ENCODE measurements around the gene MRPS6.

The MRPS6 gene

DNA sequence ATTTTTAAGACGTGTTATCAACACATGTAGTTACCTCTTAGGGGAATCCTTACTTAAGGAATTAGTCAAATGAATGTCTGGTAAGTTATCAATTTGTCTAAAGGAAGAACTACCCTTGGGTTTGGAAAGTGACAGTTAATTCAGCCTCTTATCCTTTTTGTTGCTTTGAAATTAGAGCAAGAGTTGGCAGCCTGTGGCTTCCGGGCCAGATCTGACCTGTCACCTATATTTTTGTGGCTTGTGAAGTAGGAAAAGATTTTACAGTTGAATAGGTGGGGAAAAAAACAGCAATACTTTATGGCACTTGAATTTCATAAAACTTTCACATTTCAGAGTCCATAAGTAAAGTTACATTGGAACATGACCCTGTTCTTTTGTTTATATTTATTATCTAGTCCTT, 5.5 kb downstream of the MRPS6 start:
- Histone ChIP-seq H3K9me3 (no peaks in the 10 kb centered on the region), H3K4me3 (ENCODE audit: low read depth, low read length) (no peak overlapping the region), H3K27me3 (no peaks in the 10 kb centered on the region), H3K4me1 (peaks cover 2% of the 10 kb centered on the region; the same call in 1 of the 2 replicates), H3K36me3 (no peaks in the 10 kb centered on the region; the same call in 1 of the 2 replicates)
- TF ChIP-seq, protein P1, sequence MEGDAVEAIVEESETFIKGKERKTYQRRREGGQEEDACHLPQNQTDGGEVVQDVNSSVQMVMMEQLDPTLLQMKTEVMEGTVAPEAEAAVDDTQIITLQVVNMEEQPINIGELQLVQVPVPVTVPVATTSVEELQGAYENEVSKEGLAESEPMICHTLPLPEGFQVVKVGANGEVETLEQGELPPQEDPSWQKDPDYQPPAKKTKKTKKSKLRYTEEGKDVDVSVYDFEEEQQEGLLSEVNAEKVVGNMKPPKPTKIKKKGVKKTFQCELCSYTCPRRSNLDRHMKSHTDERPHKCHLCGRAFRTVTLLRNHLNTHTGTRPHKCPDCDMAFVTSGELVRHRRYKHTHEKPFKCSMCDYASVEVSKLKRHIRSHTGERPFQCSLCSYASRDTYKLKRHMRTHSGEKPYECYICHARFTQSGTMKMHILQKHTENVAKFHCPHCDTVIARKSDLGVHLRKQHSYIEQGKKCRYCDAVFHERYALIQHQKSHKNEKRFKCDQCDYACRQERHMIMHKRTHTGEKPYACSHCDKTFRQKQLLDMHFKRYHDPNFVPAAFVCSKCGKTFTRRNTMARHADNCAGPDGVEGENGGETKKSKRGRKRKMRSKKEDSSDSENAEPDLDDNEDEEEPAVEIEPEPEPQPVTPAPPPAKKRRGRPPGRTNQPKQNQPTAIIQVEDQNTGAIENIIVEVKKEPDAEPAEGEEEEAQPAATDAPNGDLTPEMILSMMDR (IDR thresholded peaks at IDR 0.05; ENCODE audit: low read depth, low read length): no peak
- no peak for DNase-seq

DNA sequence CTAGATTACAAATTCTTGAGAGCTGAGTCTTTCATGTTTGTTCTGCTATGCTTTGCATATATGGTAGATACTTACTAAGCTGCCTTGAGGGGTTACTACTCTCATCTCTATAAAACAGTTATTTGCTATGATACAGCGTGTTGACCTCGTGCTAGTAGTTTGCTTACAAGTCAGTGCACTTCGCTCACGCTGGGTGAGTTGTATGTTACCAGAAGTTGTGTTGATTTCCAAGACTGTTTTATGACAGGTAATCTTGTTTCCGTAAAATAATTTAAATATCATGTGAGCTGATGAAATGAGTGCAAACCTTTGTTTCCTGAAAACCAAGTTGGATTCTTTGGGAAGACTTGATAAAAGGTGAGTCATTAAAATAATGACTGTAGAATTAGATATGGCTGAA, 7.3 kb downstream of the MRPS6 start:
- peaks cover 2% of the 10 kb centered on the region; the same call in 1 of the 2 replicates for H3K4me1 ChIP-seq
- H3K4me3 ChIP-seq (ENCODE audit: low read depth, low read length): no peak overlapping the region
- no peaks in the 10 kb centered on the region for H3K9me3 ChIP-seq
- H3K36me3 ChIP-seq: no peaks in the 10 kb centered on the region; the same call in 1 of the 2 replicates
- TF ChIP-seq, protein P1 (IDR thresholded peaks at IDR 0.05; ENCODE audit: low read depth, low read length): no peak
- no peaks in the 10 kb centered on the region for H3K27me3 ChIP-seq
- no peak for DNase-seq

DNA sequence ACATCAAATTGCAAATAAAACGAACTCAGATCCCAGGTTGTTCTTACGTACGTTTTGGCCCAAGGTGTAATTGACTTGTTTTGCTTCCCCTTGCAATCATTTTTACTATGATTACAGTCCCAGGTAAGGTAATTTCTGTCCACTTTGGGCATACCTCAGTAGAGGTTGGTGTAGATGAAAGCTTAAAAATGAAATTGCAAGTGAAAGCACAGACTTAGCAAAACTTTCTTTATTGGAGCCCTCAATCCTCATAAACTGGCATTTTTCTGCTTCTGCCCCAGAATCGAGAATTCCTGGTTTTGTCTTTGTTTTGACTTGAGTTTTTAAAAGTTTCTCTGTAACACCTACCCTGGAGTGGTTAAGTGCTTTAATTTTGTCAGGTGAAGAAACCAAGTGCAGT, 9.4 kb downstream of the MRPS6 start:
- no peak for DNase-seq
- Histone ChIP-seq H3K4me3 (ENCODE audit: low read depth, low read length) (no peak overlapping the region), H3K9me3 (no peaks in the 10 kb centered on the region), H3K36me3 (no peaks in the 10 kb centered on the region; the same call in 1 of the 2 replicates), H3K4me1 (no peaks in the 10 kb centered on the region), H3K27me3 (no peaks in the 10 kb centered on the region)
- TF ChIP-seq, protein P1 (IDR thresholded peaks at IDR 0.05; ENCODE audit: low read depth, low read length): no peak

DNA sequence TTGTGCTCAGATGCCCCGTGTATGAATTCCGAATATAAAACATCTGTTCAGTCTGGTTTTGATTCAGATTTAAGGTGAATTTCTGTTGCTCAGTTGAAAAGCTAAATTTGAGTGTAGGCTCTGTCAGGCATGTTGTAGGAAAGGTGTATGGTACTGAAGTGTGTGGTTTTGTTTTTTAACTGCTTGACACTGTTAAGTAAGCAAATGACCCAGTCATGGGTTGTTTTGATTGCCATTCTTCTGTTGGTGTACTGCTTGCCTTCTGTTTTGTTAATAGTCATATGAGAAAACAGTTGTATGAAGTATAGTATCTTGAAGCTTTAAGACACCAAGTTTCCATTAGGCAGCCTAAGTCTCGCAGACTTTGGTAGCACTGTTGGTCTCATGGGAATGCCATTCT, 10.0 kb downstream of the MRPS6 start:
- Histone ChIP-seq H3K36me3 (no peaks in the 10 kb centered on the region), H3K9me3 (no peaks in the 10 kb centered on the region), H3K27me3 (no peaks in the 10 kb centered on the region), H3K4me1 (no peaks in the 10 kb centered on the region), H3K4me3 (ENCODE audit: low read depth, low read length) (no peak overlapping the region)
- TF ChIP-seq, protein P1 (IDR thresholded peaks at IDR 0.05; ENCODE audit: low read depth, low read length): no peak
- no peak for DNase-seq

DNA sequence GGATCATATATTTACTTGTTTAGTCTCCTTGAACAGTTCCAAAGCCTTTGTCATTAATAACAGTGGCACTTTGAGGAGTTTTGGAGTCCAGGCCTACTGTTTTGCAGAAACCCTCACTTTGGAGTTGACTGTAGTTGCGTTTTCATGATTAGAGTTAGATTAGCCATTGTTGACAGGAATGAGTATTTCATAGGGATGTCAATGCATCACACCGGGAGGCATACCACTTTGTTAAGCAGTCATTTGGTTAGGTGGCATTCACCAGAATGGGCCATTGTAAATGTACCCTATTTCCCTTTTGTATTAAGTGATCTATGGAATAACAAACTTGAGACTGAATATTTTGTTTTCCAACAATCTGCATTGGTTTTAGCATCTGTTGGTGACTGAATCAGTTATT, 11.8 kb downstream of the MRPS6 start:
- no peaks in the 10 kb centered on the region for H3K36me3 ChIP-seq
- no peaks in the 10 kb centered on the region for H3K4me1 ChIP-seq
- TF ChIP-seq, protein P1 (IDR thresholded peaks at IDR 0.05; ENCODE audit: low read depth, low read length): no peak

DNA sequence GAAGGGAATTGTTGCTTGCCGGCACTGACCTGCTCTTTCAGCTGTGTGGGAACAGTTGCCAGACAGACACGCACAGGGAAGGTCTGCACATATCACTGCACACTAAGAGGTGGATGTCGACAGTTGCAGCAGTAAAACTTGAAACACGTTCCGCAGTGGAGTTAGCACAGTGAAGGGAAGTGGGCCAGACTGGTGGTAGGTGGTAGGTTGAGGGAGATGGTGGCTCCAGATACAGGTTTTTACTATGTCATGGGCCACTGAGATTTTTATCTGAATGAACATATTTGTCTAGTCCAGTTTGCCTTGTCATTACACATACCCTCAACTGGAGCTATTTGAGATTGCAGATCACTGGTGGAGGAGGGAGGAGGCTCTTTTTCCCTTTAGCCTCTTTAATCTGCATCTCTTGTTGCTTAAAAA, 13.5 kb downstream of the MRPS6 start:
- DNase-seq: no peak
- Histone ChIP-seq H3K4me3 (ENCODE audit: low read depth, low read length) (no peak overlapping the region), H3K4me1 (no peaks in the 10 kb centered on the region), H3K9me3 (no peaks in the 10 kb centered on the region), H3K27me3 (no peaks in the 10 kb centered on the region), H3K36me3 (no peaks in the 10 kb centered on the region)
- TF ChIP-seq, protein P1 (IDR thresholded peaks at IDR 0.05; ENCODE audit: low read depth, low read length): no peak

More for the DNA sequence above, 11.8 kb downstream of the MRPS6 start:
- Histone ChIP-seq H3K27me3 (no peaks in the 10 kb centered on the region), H3K9me3 (no peaks in the 10 kb centered on the region), H3K4me3 (ENCODE audit: low read depth, low read length) (no peak overlapping the region)
- no peak for DNase-seq
